Activated CD4-positive, CD25-positive, alpha-beta regulatory T cell treated with anti-CD3 and anti-CD28 coated beads, Interleukin-2, amount 50 U/mL, for 16 hours (primary cell): ENCODE results near the gene C8G.

Experiments used
- DNase-seq: peaks from one replicate; pipeline ENCODE4 v3.0.0-alpha.2; 2020; ENCODE audit warnings: low read depth, low spot score

The C8G gene

GRCh38 chr9:136953771-136954269, 8.8 kb downstream of the C8G start:
- no peak for DNase-seq

GRCh38 chr9:136954270-136955083, 9.4 kb downstream of the C8G start:
- DNase-seq = no peak

DNA sequence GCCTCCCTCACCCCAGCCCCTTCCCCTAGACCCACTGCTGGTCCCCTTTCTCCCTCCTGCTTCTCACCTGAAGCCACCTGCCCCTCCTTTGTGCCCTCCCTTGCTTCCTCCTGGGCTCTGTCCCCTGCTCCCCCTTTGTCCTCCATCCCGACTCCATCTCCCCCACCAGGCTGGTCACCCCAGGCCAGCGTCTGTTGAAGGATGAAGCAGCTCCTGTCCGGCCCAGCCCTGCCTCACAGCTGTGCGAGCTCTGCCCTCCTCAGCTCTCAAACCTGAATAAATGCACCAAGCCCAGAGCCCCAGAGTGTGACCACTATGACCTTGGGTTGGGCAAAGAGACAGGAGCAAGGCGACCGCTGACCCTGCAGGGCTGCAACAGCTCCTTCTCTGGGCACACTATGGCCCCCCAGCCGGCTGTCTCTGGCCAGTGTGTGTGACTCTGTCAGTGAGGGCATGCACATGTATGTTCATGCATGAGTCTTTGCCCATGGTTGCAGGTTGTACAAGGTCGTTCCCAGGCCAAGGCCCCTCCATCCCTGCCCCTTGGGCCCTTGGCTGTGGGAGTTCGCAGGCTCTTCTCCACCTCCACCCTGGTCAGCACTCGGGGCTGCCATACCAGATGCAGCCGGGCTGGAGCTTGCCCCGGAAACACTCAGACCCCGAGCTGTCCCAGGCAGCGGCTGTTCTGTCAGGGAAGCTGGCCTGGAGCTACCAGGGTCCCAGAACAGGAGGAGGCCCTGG, 10.3 kb downstream of the C8G start:
- no peak for DNase-seq

DNA sequence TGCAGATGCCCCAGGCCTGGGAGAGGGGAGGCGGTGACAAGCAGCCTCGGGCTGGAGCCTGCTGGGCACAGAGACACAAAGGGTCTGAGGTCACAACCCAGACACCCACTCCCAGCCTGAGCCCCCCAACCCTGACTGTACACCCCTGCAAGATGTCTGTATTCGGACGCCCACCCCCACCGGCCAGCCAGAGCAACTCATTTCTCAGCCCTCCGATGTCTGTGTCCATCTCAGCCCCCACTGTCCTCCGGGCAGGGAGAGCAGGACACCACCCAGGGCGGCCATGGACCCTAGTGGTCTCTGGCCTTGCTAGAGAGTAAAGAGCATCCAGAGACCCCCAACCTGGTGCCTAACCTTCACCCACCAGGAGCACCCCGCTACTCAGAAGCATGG, 10.9 kb downstream of the C8G start:
- DNase-seq = no peak

GRCh38 chr9:136956604-136957003, 11.6 kb downstream of the C8G start:
- no peak for DNase-seq

DNA sequence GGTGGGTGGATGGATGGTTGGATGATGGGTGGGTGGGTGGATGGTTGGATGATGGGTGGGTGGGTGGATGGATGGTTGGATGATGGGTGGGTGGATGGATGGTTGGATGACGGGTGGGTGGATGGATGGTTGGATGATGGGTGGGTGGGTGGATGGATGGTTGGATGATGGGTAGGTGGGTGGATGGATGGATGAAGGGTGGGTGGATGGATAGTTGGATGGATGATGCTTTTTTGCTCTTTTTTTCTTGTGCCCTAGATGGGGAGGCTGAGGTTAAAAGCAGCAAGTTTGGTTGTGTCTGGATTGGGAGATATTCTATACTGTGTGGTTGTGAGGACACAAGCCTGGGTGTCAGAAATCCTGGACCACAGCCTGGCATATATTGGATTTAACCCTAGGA, 12.4 kb downstream of the C8G start:
- DNase-seq = no peak

DNA sequence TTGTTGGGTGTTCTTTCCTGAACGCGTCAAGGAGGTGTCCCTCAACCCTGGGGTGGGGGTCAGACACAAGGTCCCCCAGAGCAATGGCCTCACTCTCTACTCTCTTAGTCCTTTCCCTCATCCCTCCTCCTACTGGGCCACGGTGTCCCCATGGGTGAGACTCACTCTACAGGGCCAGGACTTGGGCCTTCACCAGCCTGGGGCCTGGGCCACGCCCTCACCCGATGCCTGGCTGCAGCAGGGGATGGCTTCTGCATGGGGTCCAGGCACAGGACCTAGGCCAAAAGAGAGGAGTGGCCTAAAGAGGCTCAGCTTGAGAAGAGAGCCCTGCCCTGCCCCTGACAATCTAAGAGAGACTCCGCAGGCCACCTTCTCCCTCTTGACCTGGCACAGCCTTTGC, 12.9 kb downstream of the C8G start:
- no peak for DNase-seq

DNA sequence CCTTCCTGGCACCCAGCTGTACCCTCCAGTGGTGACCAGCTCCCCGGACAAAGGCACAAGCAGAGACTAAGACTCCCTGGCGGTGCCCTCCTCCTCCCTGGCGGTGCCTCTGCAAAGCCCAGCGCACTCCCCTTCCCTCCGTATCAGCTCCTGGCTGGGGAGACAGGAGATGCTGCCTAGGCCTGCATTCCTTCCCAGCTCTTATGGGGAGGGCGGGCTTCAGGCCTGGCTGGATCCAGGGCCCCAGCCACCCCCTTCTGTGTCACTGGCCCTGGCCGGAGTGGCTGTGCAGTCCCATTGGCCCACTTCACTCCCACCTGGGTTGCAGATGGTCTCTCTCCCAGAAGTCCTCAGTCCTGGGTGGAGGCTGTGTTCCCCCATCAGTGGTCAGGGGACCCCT, 13.4 kb downstream of the C8G start:
- no peak for DNase-seq

- DNase-seq = no peak
These were observed 14.1 kb downstream of the C8G start for GRCh38 chr9:136958898-136959850.

DNA sequence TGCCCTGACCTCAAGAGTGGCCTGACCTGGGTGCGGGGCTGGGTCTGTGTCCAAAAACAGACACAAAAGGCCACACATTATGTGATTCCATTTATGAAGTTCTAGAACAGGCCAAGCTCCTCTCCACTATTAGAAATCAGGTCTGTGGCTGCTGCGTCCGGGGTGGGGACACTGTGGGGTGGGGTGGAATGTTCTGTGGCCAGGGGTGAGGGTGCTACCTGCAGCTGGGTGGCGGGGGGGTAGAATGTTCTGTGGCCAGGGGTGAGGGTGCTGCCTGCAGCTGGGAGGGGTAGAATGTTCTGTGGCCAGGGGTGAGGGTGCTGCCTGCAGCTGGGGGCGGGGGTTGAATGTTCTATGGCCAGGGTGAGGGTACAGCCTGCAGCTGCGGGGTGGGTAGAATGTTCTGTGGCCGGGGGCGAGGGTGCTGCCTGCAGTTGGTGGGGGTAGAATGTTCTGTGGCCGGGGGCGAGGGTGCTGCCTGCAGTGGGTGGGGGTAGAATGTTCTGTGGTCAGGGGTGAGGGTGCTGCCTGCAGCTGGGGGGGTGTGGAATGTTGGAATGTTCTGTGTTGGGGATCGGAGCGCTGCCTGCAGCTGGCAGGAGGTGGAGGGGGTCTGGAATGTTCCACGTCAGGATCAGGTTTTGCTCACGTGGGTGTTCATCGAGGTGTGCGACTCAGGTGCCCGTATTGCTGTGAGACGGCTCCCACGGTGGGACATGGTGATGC, 15.3 kb downstream of the C8G start:
- DNase-seq = no peak

DNA sequence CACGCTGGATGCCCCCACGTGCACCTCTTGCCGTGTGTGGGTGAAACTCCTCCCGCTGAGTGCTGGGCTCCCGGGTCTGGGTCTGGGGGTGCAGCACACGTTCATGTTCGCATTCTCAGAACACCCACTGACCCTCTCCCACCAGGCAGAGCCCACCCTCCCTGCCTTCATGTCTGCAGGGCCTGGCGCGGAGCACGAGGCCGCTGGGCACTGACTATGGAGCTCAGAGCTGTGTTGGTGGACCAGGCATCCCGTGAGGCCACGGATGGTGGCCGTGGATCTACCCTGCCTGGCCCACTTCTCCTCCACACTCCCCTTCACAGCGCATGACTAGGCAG, 15.9 kb downstream of the C8G start:
- DNase-seq = no peak

GRCh38 chr9:136961279-136962065, 16.4 kb downstream of the C8G start:
- DNase-seq = no peak

DNA sequence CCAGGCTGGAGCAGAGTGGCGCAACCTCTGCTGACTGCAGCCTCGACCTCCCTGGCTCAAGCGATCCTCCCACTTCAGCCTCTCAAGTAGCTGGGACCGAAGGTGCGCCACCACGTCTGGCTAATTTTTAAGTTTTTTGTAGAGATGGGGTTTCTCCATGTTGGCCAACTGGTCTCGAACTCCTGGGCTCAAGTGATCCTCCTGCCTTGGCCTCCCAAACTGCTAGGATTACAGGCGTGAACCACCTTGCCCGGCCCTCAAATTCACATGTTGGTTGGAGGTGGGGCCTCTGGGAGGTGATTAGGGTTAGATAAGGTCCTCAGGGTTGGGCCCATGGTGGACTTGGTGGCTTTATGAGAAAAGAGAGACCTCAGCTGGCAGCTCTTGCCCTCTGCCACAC, 17.1 kb downstream of the C8G start:
- no peak for DNase-seq

- DNase-seq = no peak
These were observed 17.7 kb downstream of the C8G start for GRCh38 chr9:136962701-136963248.

DNA sequence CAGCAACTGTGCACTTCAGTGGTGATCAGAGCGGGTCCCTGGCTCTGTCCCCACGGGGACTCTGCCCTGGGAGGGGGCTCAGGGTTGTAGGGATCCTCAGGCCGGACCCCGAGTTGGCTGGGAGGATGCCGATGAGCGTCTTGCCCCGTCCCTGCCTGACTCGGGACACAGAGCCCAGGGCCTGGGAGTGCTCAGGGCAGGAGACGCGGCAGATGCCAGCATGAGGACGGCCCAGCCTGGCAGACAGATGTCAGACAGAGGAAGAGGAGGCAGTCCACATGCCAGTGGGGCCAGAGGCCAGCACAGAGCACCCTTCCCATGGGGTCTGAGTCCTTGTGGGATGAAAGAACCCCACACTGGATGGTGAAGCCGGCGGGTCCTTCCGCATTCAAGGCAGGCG, 18.3 kb downstream of the C8G start:
- no peak for DNase-seq

DNA sequence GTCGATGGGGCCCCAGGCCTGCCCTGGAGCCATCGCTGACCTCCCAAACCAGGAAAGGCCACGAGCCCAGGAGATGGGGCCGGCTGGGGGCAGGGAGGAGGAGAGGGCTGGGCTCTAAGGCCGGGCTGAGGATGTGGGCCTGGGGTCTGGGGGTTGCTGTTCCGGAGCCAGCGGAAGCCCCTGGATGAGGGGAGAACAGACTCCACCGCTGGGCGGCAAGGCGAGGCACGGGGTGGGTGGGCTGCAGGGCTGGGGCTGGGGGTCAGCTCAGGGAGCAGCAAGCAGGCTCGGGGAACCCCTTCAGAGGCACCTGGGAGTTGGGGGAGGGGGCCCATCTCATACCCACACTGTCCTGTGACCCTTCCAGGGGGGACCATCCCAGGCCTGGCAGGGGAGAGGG, 18.7 kb downstream of the C8G start:
- no peak for DNase-seq

GRCh38 chr9:136964171-136964689, 19.2 kb downstream of the C8G start:
- DNase-seq = no peak

DNA sequence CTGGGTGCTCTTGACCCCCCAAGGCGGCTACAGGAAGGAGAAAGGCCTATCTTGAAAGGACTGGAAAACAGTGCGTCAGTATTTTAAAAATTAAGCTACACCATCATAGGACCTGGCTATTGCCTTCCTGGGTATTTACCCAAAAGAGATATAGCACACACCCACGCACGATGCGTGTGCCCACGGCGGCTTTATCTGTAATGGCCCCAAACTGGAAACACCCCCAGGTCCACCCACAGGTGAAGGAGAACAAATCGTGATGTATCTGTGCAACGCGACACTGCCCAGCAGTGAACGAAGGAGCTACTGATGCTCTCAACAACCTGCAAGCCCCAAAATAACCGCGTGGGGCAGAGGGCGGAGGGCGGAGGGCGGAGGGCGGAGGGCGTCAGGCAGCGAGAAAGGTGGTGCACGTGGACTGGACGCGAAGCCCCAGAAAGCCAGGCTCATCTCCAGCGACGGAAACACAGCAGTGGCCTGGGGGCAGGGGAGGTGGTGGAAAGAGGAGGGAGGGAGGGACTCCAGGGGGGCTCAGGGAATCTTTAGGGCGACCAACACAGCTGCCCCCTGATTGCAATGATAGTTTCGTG, 19.9 kb downstream of the C8G start:
- no peak for DNase-seq

- no peak for DNase-seq
These were observed 20.9 kb downstream of the C8G start for GRCh38 chr9:136965771-136966484.
